Effector CD8-positive, alpha-beta T cell (primary cell): Measurements from ENCODE around the gene WFDC6.
"Not testable (repeated sequence)": the region's sequence is repeated elsewhere in the genome, so short reads cannot be mapped to it uniquely, and the experiment has no call there.

Experiments used
- DNase-seq: peaks from one replicate; lab custom pipeline; 2025; lab: John Stamatoyannopoulos, UW
- total RNA-seq, 4 experiments: gene quantifications; one replicate each; lab custom pipeline; 2026; lab: John Stamatoyannopoulos, UW

WFDC6 gene
- 0 reads per million in 4 experiments for total RNA-seq

GRCh38 chr20:45539382-45539781 lies at the start of gene WFDC6:
TSS of gene WFDC6 (minus strand) at chr20:45539482. CDS start at chr20:45539407, 75 bp downstream.
- no peak for DNase-seq

- DNase-seq: no peak
Measured at GRCh38 chr20:45588800-45589199, 49.5 kb upstream of the WFDC6 start.

GRCh38 chr20:45585986-45586385 lies 46.7 kb upstream of the WFDC6 start:
- DNase-seq: not testable (repeated sequence)

- DNase-seq: not testable (repeated sequence)
Measured at GRCh38 chr20:45584294-45584693, 45.0 kb upstream of the WFDC6 start.

- no peak for DNase-seq
Measured at GRCh38 chr20:45583502-45583901, 44.2 kb upstream of the WFDC6 start.

- DNase-seq: no peak
Measured at GRCh38 chr20:45581702-45582101, 42.4 kb upstream of the WFDC6 start.

- DNase-seq: no peak
Measured at GRCh38 chr20:45579184-45579583, 39.9 kb upstream of the WFDC6 start, which contains the start of gene WFDC8. TSS of gene WFDC8 (minus strand) at chr20:45579284. CDS start at chr20:45579247, 37 bp downstream.

GRCh38 chr20:45578231-45578630 lies 38.9 kb upstream of the WFDC6 start:
- no peak for DNase-seq

GRCh38 chr20:45576995-45577394 lies 37.7 kb upstream of the WFDC6 start:
- DNase-seq: no peak

GRCh38 chr20:45575931-45576330 lies 36.6 kb upstream of the WFDC6 start:
- DNase-seq: no peak

- DNase-seq: not testable (repeated sequence)
Measured at GRCh38 chr20:45569650-45570049, 30.4 kb upstream of the WFDC6 start.

- no peak for DNase-seq
Measured at GRCh38 chr20:45564760-45565276, 25.5 kb upstream of the WFDC6 start.

- DNase-seq: no peak
Measured at GRCh38 chr20:45555198-45555597, 15.9 kb upstream of the WFDC6 start.

- no peak for DNase-seq
Measured at GRCh38 chr20:45552456-45552855, 13.2 kb upstream of the WFDC6 start.

GRCh38 chr20:45550765-45551164 lies 11.5 kb upstream of the WFDC6 start:
- DNase-seq: no peak

- DNase-seq: no peak
Measured at GRCh38 chr20:45548410-45548809, 9.1 kb upstream of the WFDC6 start.

- DNase-seq: no peak
Measured at GRCh38 chr20:45547206-45547770, 8.0 kb upstream of the WFDC6 start, which contains the start of gene EPPIN. TSS of gene EPPIN (minus strand) at chr20:45547401. CDS start at chr20:45547357, 44 bp downstream.

GRCh38 chr20:45545754-45546453 lies 6.6 kb upstream of the WFDC6 start:
- DNase-seq: no peak

- DNase-seq: no peak
Measured at GRCh38 chr20:45545351-45545750, 6.1 kb upstream of the WFDC6 start.

GRCh38 chr20:45538209-45538799 lies 978 bp downstream of the WFDC6 start:
- DNase-seq: no peak

- no peak for DNase-seq
Measured at GRCh38 chr20:45527294-45527693, 12.0 kb downstream of the WFDC6 start.

- no peak for DNase-seq
Measured at GRCh38 chr20:45523821-45524220, 15.5 kb downstream of the WFDC6 start.

GRCh38 chr20:45518282-45518681 lies 21.0 kb downstream of the WFDC6 start:
- DNase-seq: no peak
